DOHH2 (cell line): ENCODE measurements around the gene CACNA2D1.

Experiments
- EZH2phosphoT487 ChIP-seq: fragments of 200-600 bp; sonication (generic); IDR thresholded peaks from 2 replicates; pipeline ENCODE4 v1.6.1; 2017; ENCODE audit warnings: borderline replicate concordance, mild to moderate bottlenecking, antibody characterized with exemption, low read length, moderate library complexity, mixed read lengths
- TF ChIP-seq, protein P1 (sequence below): fragments of 200-600 bp; sonication (generic); IDR thresholded peaks from one replicate; pipeline ENCODE4 v1.5.1; 2014; ENCODE audit warnings: antibody characterized with exemption, mild to moderate bottlenecking, low read depth, low read length; ENCODE audit not compliant: poor library complexity, severe bottlenecking

DNA sequence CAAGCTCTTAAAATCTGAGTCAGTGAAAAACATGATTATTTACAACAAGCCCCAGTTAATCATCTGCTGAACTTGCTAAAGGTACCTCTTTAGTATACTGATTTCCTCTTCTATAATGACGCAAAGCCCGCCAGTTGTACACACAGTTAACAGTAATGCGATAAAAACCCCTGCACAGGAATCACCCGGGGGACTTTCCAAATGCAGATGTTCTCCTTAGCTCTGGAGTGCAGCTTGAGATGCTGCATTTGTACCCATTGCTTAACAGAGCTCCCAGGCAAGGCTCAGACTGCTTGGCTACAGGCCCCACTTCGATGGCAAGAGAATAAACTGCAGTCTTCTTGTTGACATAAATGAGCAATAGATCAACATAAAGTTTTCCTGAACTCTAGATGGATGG lies 394.1 kb downstream of the CACNA2D1 start:
- TF ChIP-seq, protein P1, sequence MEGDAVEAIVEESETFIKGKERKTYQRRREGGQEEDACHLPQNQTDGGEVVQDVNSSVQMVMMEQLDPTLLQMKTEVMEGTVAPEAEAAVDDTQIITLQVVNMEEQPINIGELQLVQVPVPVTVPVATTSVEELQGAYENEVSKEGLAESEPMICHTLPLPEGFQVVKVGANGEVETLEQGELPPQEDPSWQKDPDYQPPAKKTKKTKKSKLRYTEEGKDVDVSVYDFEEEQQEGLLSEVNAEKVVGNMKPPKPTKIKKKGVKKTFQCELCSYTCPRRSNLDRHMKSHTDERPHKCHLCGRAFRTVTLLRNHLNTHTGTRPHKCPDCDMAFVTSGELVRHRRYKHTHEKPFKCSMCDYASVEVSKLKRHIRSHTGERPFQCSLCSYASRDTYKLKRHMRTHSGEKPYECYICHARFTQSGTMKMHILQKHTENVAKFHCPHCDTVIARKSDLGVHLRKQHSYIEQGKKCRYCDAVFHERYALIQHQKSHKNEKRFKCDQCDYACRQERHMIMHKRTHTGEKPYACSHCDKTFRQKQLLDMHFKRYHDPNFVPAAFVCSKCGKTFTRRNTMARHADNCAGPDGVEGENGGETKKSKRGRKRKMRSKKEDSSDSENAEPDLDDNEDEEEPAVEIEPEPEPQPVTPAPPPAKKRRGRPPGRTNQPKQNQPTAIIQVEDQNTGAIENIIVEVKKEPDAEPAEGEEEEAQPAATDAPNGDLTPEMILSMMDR: no peak
- no peak for TF ChIP-seq EZH2phosphoT487
